HepG2 (cell line): ENCODE data around the gene CD93. TPM values are rescaled to one million over a fixed set of nuclear protein-coding genes. Genes with fewer than 3 reads are reported as not detected.

Experiments used
- ATAC-seq: fragments of 200-7000 bp; cut with Tn5 transposase; 3 replicates; pipeline ENCODE4 v1.9.1; 2020; ENCODE audit warnings: mild to moderate bottlenecking, moderate library complexity
- BruUV-seq: library from RNA; stranded (reverse); fragments of 400-500 nt; replicated peaks from 2 replicates; lab custom pipeline; 2021; lab: Mats Ljungman, UMichigan
- CTCF ChIA-PET: fragments of 300-600 bp; formaldehyde crosslinking; extraction: SDS; loops from one replicate; lab custom pipeline; 2021; ENCODE audit warnings: low total read pairs, inconsistent platforms, low intra/inter-chr PET ratio; lab: Yijun Ruan, JAX
- POLR2A ChIA-PET: fragments of 350-600 bp; sonication (Branson Sonifier 250); formaldehyde crosslinking; loops from one replicate; lab custom pipeline; 2020; ENCODE audit warnings: antibody characterized with exemption, inconsistent platforms; lab: Yijun Ruan, JAX
- DNase-seq: peaks from one replicate; pipeline ENCODE4 v3.0.0-alpha.2; 2015; ENCODE audit warnings: low spot score
- FAIRE-seq: peaks from 3 replicates; lab custom pipeline; 2011; peaks lifted over from hg19 to GRCh38; lab: Jason Lieb, UNC
- H2AFZ ChIP-seq: one replicate; pipeline ENCODE4 v1.6.1; 2011; ENCODE audit warnings: low read length, inconsistent platforms
- H3K27ac ChIP-seq: fragments of 300-600 bp; 3 replicates; pipeline ENCODE4 v1.8.0; 2011; ENCODE audit warnings: mixed run types, mild to moderate bottlenecking, mixed read lengths, low read length, inconsistent platforms; ENCODE audit not compliant: insufficient read depth; ENCODE audit errors: extremely low read length
- H3K27me3 ChIP-seq, 2 experiments: fragments of 200-600 bp in 1 of 2; 2 replicates in 1 of 2; 3 replicates in 1 of 2; pipeline versions ENCODE4 v1.6.0 to v1.8.0; 2011; ENCODE audit warnings: low read length in 2 of 2, mild to moderate bottlenecking in 2 of 2, moderate library complexity in 2 of 2, inconsistent platforms in 1 of 2; ENCODE audit not compliant: insufficient read depth in 2 of 2, control insufficient read depth in 1 of 2
- H3K36me3 ChIP-seq, 2 experiments: fragments of 200-600 bp in 1 of 2; replicated peaks in 1 of 2; 2 replicates in 1 of 2; 3 replicates in 1 of 2; pipeline versions ENCODE4 v1.5.1 to v1.8.0; 2011; ENCODE audit warnings: low read length in 2 of 2, inconsistent platforms in 1 of 2; ENCODE audit not compliant: insufficient read depth in 2 of 2, control insufficient read depth in 1 of 2
- H3K4me1 ChIP-seq: 2 replicates; pipeline ENCODE4 v1.5.1; 2012; ENCODE audit warnings: low read length, inconsistent platforms; ENCODE audit not compliant: insufficient read depth
- H3K4me2 ChIP-seq: 2 replicates; pipeline ENCODE4 v1.6.0; 2011; ENCODE audit warnings: low read depth, low read length, inconsistent platforms
- H3K4me3 ChIP-seq, 3 experiments: fragments of 200-600 bp in 1 of 3; sonication (generic), shearing (Covaris generic) in 1 of 3; replicated peaks in 1 of 3; 2 replicates each; pipeline ENCODE4 v1.5.1; 2011 to 2016; ENCODE audit warnings: low read length in 3 of 3, inconsistent platforms in 2 of 3, low read depth in 2 of 3, mild to moderate bottlenecking in 2 of 3, control low read depth in 1 of 3, mixed read lengths in 1 of 3; ENCODE audit not compliant: insufficient read depth in 1 of 3
- H3K79me2 ChIP-seq: one replicate; pipeline ENCODE4 v1.6.1; 2011; ENCODE audit warnings: low read length, inconsistent platforms; ENCODE audit not compliant: insufficient read depth
- H3K9ac ChIP-seq: 2 replicates; pipeline ENCODE4 v1.6.0; 2011; ENCODE audit warnings: mild to moderate bottlenecking, low read depth, low read length, inconsistent platforms; ENCODE audit not compliant: insufficient read depth
- H3K9me3 ChIP-seq: 2 replicates; pipeline ENCODE4 v1.5.1; 2012; ENCODE audit warnings: mild to moderate bottlenecking, low read length
- H4K20me1 ChIP-seq: 2 replicates; pipeline ENCODE4 v1.6.0; 2011; ENCODE audit warnings: inconsistent platforms, mild to moderate bottlenecking, low read length, moderate library complexity; ENCODE audit not compliant: insufficient read depth
- DPF2 ChIP-seq: sonication (generic); formaldehyde crosslinking; IDR thresholded peaks from 2 replicates; pipeline ENCODE4 v1.4.0; 2020; ENCODE audit warnings: mild to moderate bottlenecking, low read depth, missing genetic modification reagents, borderline replicate concordance
- MBNL3 ChIP-seq: fragments of 250-450 bp; sonication (Bioruptor Pico); conservative IDR thresholded peaks from 2 replicates; pipeline ENCODE4 v1.8.0; 2022; ENCODE audit warnings: mild to moderate bottlenecking, inconsistent platforms
- RFXANK ChIP-seq: IDR thresholded peaks from 2 replicates; pipeline ENCODE4 v1.6.1; 2016
- TAF1 ChIP-seq: sonication (generic); formaldehyde crosslinking; IDR thresholded peaks from 2 replicates; pipeline ENCODE4 v1.4.0; 2020; ENCODE audit warnings: missing genetic modification reagents
- ZBTB3 ChIP-seq: sonication (generic); formaldehyde crosslinking; IDR thresholded peaks from 2 replicates; pipeline ENCODE4 v1.4.0; 2020; ENCODE audit warnings: low read depth, mild to moderate bottlenecking, moderate library complexity, missing genetic modification reagents, borderline replicate concordance
- ZNF101 ChIP-seq: sonication (generic); formaldehyde crosslinking; IDR thresholded peaks from 2 replicates; pipeline ENCODE4 v1.4.0; 2020; ENCODE audit warnings: mild to moderate bottlenecking, low read depth, missing genetic modification reagents, borderline replicate concordance
- ZNF644 ChIP-seq: IDR thresholded peaks from 2 replicates; pipeline ENCODE4 v1.6.1; 2016; ENCODE audit warnings: low read depth
- ZNF660 ChIP-seq: sonication (generic); formaldehyde crosslinking; IDR thresholded peaks from 2 replicates; pipeline ENCODE4 v1.5.1; 2020; ENCODE audit warnings: mild to moderate bottlenecking, low read depth, missing genetic modification reagents, borderline replicate concordance
- ZNF773 ChIP-seq: sonication (generic); formaldehyde crosslinking; IDR thresholded peaks from 2 replicates; pipeline ENCODE4 v1.4.0; 2020; ENCODE audit warnings: missing genetic modification reagents, borderline replicate concordance
- WGBS: methylation state at CpG from one replicate; pipeline ENCODE4 v1.1.6; 2017; ENCODE audit warnings: low lambda C conversion rate; 5-methylcytosine and 5-hydroxymethylcytosine counted together
- in situ Hi-C: cut with HindIII; loops from 2 replicates; pipeline ENCODE4 v1.10.0; 2017; ENCODE audit warnings: low pct_unique_long_range_greater_than_20kb; ENCODE audit not compliant: extremely low pct_ligation_motif_present
- intact Hi-C: fragments of 100-400 bp; cut with micrococcal nuclease; formaldehyde crosslinking; loops from one replicate; pipeline ENCODE4 v1.10.0; 2022; ENCODE audit not compliant: unreplicated experiment
- polyA plus RNA-seq, 8 experiments: library from polyadenylated mRNA; depleted of rRNA in 3 of 8; stranded (reverse) in 7 of 8; unstranded in 1 of 8; fragments of >200 nt; fragmentation: Illumina TruSeq in 4 of 8; extraction: Trizol in 4 of 8; gene quantifications; 2 replicates each; pipeline versions ENCODE4 v1.2.1 to v1.2.3, GENCODE V29; 2011 to 2016; ENCODE audit warnings: low read depth in 4 of 8, missing spikeins in 1 of 8, mixed read lengths in 1 of 8; ENCODE audit not compliant: insufficient read depth in 1 of 8
- total RNA-seq, 5 experiments: library from RNA; depleted of rRNA; stranded (reverse); fragments of >200 nt; fragmentation: Illumina TruSeq; extraction: Trizol; gene quantifications; 2 replicates each; pipeline ENCODE4 v1.2.3, GENCODE V29; 2016; ENCODE audit warnings: low read depth in 1 of 5
- TF ChIP-seq, protein P1 (sequence below): IDR thresholded peaks from 2 replicates; pipeline ENCODE4 v1.6.1; 2016; ENCODE audit warnings: low read depth, borderline replicate concordance
- TF ChIP-seq, protein P2 (sequence below): sonication (generic); formaldehyde crosslinking; IDR thresholded peaks from 2 replicates; pipeline ENCODE4 v1.5.0; 2020; ENCODE audit warnings: mild to moderate bottlenecking, missing genetic modification reagents, borderline replicate concordance
- TF ChIP-seq, protein P3 (sequence below): sonication (generic); formaldehyde crosslinking; IDR thresholded peaks from 2 replicates; pipeline ENCODE4 v1.5.0; 2020; ENCODE audit warnings: mild to moderate bottlenecking, missing genetic modification reagents
- TF ChIP-seq, protein P4 (sequence below): sonication (generic); formaldehyde crosslinking; IDR thresholded peaks from 2 replicates; pipeline ENCODE4 v1.4.0; 2020; ENCODE audit warnings: missing genetic modification reagents, mild to moderate bottlenecking, borderline replicate concordance

Gene CD93
- total and polyA plus RNA-seq, 2 of the 13 experiments (the other 11 are each of a cell fraction or from before 2014, with no cell fraction given): not detected

DNA sequence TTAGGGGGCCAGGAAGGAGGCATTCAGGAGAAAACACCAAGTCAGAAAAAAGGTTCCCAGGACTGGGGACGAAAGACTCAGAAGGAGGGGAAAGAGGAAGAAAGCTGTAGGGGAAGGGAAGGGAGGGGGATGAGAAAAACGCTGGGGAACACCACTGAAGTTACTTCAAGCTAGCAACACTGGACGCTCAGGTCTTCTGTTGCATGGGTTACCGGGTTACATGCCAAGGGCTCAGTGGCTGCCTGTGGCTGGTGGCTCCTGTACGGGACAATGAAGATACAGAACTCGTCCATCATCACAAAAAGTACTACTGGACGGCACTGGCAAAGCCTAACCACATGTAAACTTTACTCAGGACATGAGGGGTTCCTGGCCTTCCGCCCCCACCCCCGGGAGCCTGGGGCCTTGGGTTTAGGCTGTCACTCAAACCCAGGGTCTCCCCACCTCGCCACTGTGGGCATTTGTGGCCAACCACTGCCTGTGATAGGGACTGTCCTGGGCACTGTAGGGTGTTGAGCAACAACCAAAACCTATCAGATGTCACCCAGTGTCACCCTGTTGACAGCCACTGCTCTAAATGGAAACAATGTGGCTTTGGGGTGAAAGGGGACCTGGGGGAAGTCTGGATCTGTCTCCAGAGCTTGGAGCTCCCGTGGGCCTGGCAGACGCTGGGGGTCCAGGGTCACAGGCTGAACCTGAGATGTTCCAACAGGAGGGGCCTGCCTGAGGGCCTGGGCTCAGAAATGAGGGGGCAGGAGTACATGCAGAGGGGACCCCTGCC, 40.3 kb upstream of the CD93 start:
- POLR2A ChIA-PET: no interaction called here
- CTCF ChIA-PET: no interaction called here
- WGBS: 15% methylated on average over 9 of the region's 12 CpGs
- no peak overlapping the region for H2AFZ ChIP-seq
- H3K79me2 ChIP-seq: no peaks in the 10 kb centered on the region
- H3K27me3 ChIP-seq: peaks cover 0 to 2% of the 10 kb centered on the region in 2 experiments; a peak in 2 of 5 replicates
- ATAC-seq (no peak), DNase-seq (no peak), FAIRE-seq (no peak)
- H3K4me3 ChIP-seq: no peak overlapping the region
- no peaks in the 10 kb centered on the region for H3K36me3 ChIP-seq
- no peaks in the 10 kb centered on the region for H3K9me3 ChIP-seq
- H3K27ac ChIP-seq: no peak overlapping the region
- no peaks in the 10 kb centered on the region for H4K20me1 ChIP-seq
- H3K4me2 ChIP-seq: no peak overlapping the region
- H3K9ac ChIP-seq: no peak overlapping the region
- in situ Hi-C loops (no loop called here), intact Hi-C loops (no loop called here)
- H3K4me1 ChIP-seq: no peaks in the 10 kb centered on the region
- BruUV-seq: no TSS peak
- TF ChIP-seq, protein P1, sequence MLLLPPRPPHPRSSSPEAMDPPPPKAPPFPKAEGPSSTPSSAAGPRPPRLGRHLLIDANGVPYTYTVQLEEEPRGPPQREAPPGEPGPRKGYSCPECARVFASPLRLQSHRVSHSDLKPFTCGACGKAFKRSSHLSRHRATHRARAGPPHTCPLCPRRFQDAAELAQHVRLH: no peak
- TF ChIP-seq DPF2 (CRISPR knock-in tag): no peak
- no peak for TF ChIP-seq ZNF660 (CRISPR knock-in tag)
- TF ChIP-seq ZBTB3 (CRISPR knock-in tag): no peak
- no peak for TF ChIP-seq RFXANK (CRISPR knock-in tag)
- no peak for TF ChIP-seq ZNF644 (CRISPR knock-in tag)
- no peak for TF ChIP-seq ZNF773 (CRISPR knock-in tag)
- TF ChIP-seq, protein P2, sequence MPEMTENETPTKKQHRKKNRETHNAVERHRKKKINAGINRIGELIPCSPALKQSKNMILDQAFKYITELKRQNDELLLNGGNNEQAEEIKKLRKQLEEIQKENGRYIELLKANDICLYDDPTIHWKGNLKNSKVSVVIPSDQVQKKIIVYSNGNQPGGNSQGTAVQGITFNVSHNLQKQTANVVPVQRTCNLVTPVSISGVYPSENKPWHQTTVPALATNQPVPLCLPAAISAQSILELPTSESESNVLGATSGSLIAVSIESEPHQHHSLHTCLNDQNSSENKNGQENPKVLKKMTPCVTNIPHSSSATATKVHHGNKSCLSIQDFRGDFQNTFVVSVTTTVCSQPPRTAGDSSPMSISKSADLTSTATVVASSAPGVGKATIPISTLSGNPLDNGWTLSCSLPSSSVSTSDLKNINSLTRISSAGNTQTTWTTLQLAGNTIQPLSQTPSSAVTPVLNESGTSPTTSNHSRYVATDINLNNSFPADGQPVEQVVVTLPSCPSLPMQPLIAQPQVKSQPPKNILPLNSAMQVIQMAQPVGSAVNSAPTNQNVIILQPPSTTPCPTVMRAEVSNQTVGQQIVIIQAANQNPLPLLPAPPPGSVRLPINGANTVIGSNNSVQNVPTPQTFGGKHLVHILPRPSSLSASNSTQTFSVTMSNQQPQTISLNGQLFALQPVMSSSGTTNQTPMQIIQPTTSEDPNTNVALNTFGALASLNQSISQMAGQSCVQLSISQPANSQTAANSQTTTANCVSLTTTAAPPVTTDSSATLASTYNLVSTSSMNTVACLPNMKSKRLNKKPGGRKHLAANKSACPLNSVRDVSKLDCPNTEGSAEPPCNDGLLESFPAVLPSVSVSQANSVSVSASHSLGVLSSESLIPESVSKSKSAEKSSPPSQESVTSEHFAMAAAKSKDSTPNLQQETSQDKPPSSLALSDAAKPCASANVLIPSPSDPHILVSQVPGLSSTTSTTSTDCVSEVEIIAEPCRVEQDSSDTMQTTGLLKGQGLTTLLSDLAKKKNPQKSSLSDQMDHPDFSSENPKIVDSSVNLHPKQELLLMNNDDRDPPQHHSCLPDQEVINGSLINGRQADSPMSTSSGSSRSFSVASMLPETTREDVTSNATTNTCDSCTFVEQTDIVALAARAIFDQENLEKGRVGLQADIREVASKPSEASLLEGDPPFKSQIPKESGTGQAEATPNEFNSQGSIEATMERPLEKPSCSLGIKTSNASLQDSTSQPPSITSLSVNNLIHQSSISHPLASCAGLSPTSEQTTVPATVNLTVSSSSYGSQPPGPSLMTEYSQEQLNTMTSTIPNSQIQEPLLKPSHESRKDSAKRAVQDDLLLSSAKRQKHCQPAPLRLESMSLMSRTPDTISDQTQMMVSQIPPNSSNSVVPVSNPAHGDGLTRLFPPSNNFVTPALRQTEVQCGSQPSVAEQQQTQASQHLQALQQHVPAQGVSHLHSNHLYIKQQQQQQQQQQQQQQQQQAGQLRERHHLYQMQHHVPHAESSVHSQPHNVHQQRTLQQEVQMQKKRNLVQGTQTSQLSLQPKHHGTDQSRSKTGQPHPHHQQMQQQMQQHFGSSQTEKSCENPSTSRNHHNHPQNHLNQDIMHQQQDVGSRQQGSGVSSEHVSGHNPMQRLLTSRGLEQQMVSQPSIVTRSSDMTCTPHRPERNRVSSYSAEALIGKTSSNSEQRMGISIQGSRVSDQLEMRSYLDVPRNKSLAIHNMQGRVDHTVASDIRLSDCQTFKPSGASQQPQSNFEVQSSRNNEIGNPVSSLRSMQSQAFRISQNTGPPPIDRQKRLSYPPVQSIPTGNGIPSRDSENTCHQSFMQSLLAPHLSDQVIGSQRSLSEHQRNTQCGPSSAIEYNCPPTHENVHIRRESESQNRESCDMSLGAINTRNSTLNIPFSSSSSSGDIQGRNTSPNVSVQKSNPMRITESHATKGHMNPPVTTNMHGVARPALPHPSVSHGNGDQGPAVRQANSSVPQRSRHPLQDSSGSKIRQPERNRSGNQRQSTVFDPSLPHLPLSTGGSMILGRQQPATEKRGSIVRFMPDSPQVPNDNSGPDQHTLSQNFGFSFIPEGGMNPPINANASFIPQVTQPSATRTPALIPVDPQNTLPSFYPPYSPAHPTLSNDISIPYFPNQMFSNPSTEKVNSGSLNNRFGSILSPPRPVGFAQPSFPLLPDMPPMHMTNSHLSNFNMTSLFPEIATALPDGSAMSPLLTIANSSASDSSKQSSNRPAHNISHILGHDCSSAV (CRISPR knock-in tag): no peak
- no peak for TF ChIP-seq ZNF101 (CRISPR knock-in tag)
- no peak for TF ChIP-seq MBNL3 (CRISPR knock-in tag)
- TF ChIP-seq, protein P3, sequence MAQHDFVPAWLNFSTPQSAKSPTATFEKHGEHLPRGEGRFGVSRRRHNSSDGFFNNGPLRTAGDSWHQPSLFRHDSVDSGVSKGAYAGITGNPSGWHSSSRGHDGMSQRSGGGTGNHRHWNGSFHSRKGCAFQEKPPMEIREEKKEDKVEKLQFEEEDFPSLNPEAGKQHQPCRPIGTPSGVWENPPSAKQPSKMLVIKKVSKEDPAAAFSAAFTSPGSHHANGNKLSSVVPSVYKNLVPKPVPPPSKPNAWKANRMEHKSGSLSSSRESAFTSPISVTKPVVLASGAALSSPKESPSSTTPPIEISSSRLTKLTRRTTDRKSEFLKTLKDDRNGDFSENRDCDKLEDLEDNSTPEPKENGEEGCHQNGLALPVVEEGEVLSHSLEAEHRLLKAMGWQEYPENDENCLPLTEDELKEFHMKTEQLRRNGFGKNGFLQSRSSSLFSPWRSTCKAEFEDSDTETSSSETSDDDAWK (CRISPR knock-in tag): no peak
- TF ChIP-seq, protein P4, sequence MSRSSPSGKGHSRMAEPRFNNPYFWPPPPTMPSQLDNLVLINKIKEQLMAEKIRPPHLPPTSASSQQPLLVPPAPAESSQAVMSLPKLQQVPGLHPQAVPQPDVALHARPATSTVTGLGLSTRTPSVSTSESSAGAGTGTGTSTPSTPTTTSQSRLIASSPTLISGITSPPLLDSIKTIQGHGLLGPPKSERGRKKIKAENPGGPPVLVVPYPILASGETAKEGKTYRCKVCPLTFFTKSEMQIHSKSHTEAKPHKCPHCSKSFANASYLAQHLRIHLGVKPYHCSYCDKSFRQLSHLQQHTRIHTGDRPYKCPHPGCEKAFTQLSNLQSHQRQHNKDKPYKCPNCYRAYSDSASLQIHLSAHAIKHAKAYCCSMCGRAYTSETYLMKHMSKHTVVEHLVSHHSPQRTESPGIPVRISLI (CRISPR knock-in tag): no peak
- no peak for TF ChIP-seq TAF1 (CRISPR knock-in tag)
